Measurements from ENCODE around the gene TRMT112. TPM values are rescaled to one million over a fixed set of nuclear protein-coding genes. Genes with fewer than 3 reads are reported as not detected.

TRMT112 gene
- total and polyA plus RNA-seq, 10 of the 15 experiments (the other 5 are each of a cell fraction or from before 2014, with no cell fraction given), result 212 to 455 (median 308) TPM

DNA sequence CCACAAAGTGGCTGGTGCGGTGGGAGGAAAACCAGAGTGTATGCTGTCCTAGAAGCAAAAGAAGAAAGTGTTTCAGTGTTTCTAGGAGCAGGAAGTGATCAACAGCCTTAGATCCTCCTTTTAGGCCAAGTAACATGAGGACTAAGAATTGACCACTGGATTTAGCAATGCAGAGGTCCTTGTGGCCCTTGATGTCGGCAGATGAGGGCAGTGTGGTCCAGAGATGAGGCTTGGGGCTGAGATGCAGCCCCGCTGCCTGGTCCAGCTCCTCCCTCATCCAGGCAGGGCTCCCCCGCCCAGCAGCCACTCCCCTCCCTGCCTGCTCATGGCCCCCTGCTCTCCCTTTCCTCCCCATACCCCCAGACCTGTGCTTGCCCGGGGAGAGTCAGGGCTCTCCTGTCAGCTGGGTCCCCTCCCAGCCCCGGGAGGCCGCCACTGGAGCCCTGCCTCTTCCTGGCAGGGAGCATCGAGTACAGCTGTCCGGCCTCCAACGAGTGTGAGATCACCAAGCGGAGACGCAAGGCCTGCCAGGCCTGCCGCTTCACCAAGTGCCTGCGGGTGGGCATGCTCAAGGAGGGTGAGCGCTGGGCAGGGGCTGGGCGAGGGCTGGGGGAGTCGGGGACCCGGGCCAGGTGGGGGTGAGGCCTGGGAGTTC, 3.7 kb downstream of the TRMT112 start:
- RAD21 ChIA-PET (ENCODE audit: unreplicated experiment), result no interaction called here
- CTCF ChIA-PET, result interaction anchor here (1.8 kb wide), 1 partner anchor 18 kb away, joined by 5 read pairs; no protein-coding TSS in a partner anchor
- H3K27me3 ChIP-seq (replicated peaks in 1 of 2; ENCODE audit: control insufficient read depth in 2 of 2, insufficient read depth in 2 of 2, low read length in 1 of 2), result no peaks in the 10 kb centered on the region
- FAIRE-seq (no peak), ATAC-seq (no peak), DNase-seq (ENCODE audit: low read depth, low spot score) (no peak)
- intact Hi-C loops (cut with micrococcal nuclease; ENCODE audit: unreplicated experiment), result no loop called here
- H2AFZ ChIP-seq (ENCODE audit: control insufficient read depth, low read depth, low read length), result no peak overlapping the region
- peaks cover 5% of the 10 kb centered on the region for H3K4me1 ChIP-seq (ENCODE audit: control insufficient read depth, insufficient read depth, low read length)
- H3K36me3 ChIP-seq (ENCODE audit: control insufficient read depth in 2 of 2, insufficient read depth in 2 of 2, low read length in 1 of 2), result peaks cover 0 to 8% of the 10 kb centered on the region in 2 experiments; a peak in 3 of 4 replicates
- no peak overlapping the region for H3K27ac ChIP-seq (ENCODE audit: control insufficient read depth, insufficient read depth)
- in situ Hi-C loops (cut with MboI), result no loop called here
- H3K4me3 ChIP-seq, result no peak overlapping the region
- BruUV-seq (replicated peaks), result no TSS peak
- peaks cover 19% of the 10 kb centered on the region for H3K79me2 ChIP-seq (ENCODE audit: control insufficient read depth, insufficient read depth, low read length)
- no peaks in the 10 kb centered on the region for H4K20me1 ChIP-seq (ENCODE audit: control insufficient read depth, insufficient read depth)
- no peak overlapping the region for H3K4me2 ChIP-seq (ENCODE audit: control insufficient read depth, insufficient read depth)
- POLR2A ChIA-PET, result interaction anchor here (1.1 kb wide), 1 partner anchor 46 kb away, joined by 3 read pairs; no protein-coding TSS in a partner anchor
- SMC1A ChIA-PET (ENCODE audit: uncharacterized antibody, unreplicated experiment), result no interaction called here
- no peak overlapping the region for H3K9ac ChIP-seq (ENCODE audit: control insufficient read depth, insufficient read depth, low read length)
- no peak for TF ChIP-seq USF2 (IDR thresholded peaks at IDR 0.05; ENCODE audit: borderline replicate concordance, low read depth, low read length)
- no peak for TF ChIP-seq BCL11A (IDR thresholded peaks at IDR 0.05; ENCODE audit: low read depth, low read length)
- WGBS (ENCODE audit: insufficient coverage, insufficient replicate concordance, low lambda C conversion rate, missing lambda C conversion rate), result 85% methylated on average over 15 of the region's 18 CpGs
- no peaks in the 10 kb centered on the region for H3K9me3 ChIP-seq (replicated peaks; ENCODE audit: control insufficient read depth, insufficient read depth, low read length)

DNA sequence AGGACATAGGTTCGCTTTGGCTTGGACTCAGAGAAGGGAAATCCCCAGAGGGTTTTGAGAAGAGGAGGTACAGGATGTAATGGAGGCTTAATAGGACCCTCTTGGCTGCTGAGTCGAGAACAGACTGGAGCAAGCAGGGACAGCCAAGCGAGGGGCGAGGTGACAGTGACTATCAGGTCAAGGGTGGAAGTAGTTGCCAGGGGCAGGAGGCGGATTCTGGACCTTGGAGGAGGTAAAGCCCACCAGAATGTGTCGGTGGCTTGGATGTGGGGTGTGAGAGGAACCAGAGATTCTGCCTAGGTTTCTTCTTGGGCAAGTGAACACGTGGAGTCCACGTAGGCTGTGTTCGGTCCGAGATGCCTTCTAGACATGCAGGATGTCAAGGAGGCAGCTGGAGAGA, 4.4 kb downstream of the TRMT112 start:
- ChIA-PET POLR2A (interaction anchor here (1.1 to 1.9 kb wide), 2 partner anchors 42 to 47 kb away, joined by 3 to 7 read pairs; no protein-coding TSS in a partner anchor), SMC1A (ENCODE audit: uncharacterized antibody, unreplicated experiment) (no interaction called here)

More for the DNA sequence above, 4.4 kb downstream of the TRMT112 start:
- Histone ChIP-seq H3K4me3 (no peak overlapping the region), H3K9ac (ENCODE audit: control insufficient read depth, insufficient read depth, low read length) (no peak overlapping the region), H3K36me3 (ENCODE audit: control insufficient read depth in 2 of 2, insufficient read depth in 2 of 2, low read length in 1 of 2) (peaks cover 0 to 8% of the 10 kb centered on the region in 2 experiments; a peak in 3 of 4 replicates), H4K20me1 (ENCODE audit: control insufficient read depth, insufficient read depth) (no peaks in the 10 kb centered on the region), H3K27ac (ENCODE audit: control insufficient read depth, insufficient read depth) (no peak overlapping the region), H3K4me1 (ENCODE audit: control insufficient read depth, insufficient read depth, low read length) (peaks cover 5% of the 10 kb centered on the region), H3K9me3 (replicated peaks; ENCODE audit: control insufficient read depth, insufficient read depth, low read length) (no peaks in the 10 kb centered on the region), H2AFZ (ENCODE audit: control insufficient read depth, low read depth, low read length) (no peak overlapping the region), H3K4me2 (ENCODE audit: control insufficient read depth, insufficient read depth) (no peak overlapping the region), H3K79me2 (ENCODE audit: control insufficient read depth, insufficient read depth, low read length) (peaks cover 14% of the 10 kb centered on the region), H3K27me3 (replicated peaks in 1 of 2; ENCODE audit: control insufficient read depth in 2 of 2, insufficient read depth in 2 of 2, low read length in 1 of 2) (no peaks in the 10 kb centered on the region)
- in situ Hi-C loops (cut with MboI), result no loop called here
- intact Hi-C loops (cut with micrococcal nuclease; ENCODE audit: unreplicated experiment), result no loop called here
- CTCF ChIA-PET, result interaction anchor here (1.8 kb wide), 1 partner anchor 19 kb away, joined by 5 read pairs; no protein-coding TSS in a partner anchor
- no peak for FAIRE-seq
- ATAC-seq, result no peak
- TF ChIP-seq TCF12 (IDR thresholded peaks at IDR 0.05; ENCODE audit: low read depth, low read length), result no peak
- TF ChIP-seq PML (IDR thresholded peaks at IDR 0.05; ENCODE audit: low read length), result no peak
- TF ChIP-seq, protein P1, sequence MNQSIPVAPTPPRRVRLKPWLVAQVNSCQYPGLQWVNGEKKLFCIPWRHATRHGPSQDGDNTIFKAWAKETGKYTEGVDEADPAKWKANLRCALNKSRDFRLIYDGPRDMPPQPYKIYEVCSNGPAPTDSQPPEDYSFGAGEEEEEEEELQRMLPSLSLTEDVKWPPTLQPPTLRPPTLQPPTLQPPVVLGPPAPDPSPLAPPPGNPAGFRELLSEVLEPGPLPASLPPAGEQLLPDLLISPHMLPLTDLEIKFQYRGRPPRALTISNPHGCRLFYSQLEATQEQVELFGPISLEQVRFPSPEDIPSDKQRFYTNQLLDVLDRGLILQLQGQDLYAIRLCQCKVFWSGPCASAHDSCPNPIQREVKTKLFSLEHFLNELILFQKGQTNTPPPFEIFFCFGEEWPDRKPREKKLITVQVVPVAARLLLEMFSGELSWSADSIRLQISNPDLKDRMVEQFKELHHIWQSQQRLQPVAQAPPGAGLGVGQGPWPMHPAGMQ (IDR thresholded peaks at IDR 0.05; ENCODE audit: borderline replicate concordance), result no peak
- no peak for TF ChIP-seq POLR2AphosphoS5 (IDR thresholded peaks at IDR 0.05; ENCODE audit: low read length)
- no peak for TF ChIP-seq SUPT20H (IDR thresholded peaks at IDR 0.05; ENCODE audit: borderline replicate concordance, control insufficient read depth, low read depth, low read length)
- no peak for TF ChIP-seq GATAD2B (conservative IDR thresholded peaks at IDR 0.05; ENCODE audit: low read depth)
- TF ChIP-seq CBFB (IDR thresholded peaks at IDR 0.05; ENCODE audit: low read depth), result no peak
- TF ChIP-seq POLR2A (IDR thresholded peaks at IDR 0.05; ENCODE audit: low read depth, low read length), result no peak
- no peak for TF ChIP-seq NRF1 (conservative IDR thresholded peaks at IDR 0.05; ENCODE audit: low read depth, low read length)
- TF ChIP-seq USF1 (IDR thresholded peaks at IDR 0.05; ENCODE audit: borderline replicate concordance, extremely low read length, insufficient read depth, low read depth, low read length), result no peak
- BruUV-seq (replicated peaks), result no TSS peak
- 88% methylated on average over 10 of the region's 10 CpGs for WGBS (ENCODE audit: insufficient coverage, insufficient replicate concordance, low lambda C conversion rate, missing lambda C conversion rate)
- DNase-seq (ENCODE audit: low read depth, low spot score), result no peak
- RAD21 ChIA-PET (ENCODE audit: unreplicated experiment), result no interaction called here

Data from GM12878 (cell line).